Activated CD4-positive, alpha-beta T cell treated with anti-CD3 and anti-CD28 coated beads for 48 hours (primary cell): ENCODE data around the gene KNDC1.
"Not testable (repeated sequence)": the region's sequence is repeated elsewhere in the genome, so short reads cannot be mapped to it uniquely, and the experiment has no call there.

ENCODE experiments used
- DNase-seq: peaks from one replicate; pipeline ENCODE4 v3.0.0-alpha.2; 2020

KNDC1 gene

DNA sequence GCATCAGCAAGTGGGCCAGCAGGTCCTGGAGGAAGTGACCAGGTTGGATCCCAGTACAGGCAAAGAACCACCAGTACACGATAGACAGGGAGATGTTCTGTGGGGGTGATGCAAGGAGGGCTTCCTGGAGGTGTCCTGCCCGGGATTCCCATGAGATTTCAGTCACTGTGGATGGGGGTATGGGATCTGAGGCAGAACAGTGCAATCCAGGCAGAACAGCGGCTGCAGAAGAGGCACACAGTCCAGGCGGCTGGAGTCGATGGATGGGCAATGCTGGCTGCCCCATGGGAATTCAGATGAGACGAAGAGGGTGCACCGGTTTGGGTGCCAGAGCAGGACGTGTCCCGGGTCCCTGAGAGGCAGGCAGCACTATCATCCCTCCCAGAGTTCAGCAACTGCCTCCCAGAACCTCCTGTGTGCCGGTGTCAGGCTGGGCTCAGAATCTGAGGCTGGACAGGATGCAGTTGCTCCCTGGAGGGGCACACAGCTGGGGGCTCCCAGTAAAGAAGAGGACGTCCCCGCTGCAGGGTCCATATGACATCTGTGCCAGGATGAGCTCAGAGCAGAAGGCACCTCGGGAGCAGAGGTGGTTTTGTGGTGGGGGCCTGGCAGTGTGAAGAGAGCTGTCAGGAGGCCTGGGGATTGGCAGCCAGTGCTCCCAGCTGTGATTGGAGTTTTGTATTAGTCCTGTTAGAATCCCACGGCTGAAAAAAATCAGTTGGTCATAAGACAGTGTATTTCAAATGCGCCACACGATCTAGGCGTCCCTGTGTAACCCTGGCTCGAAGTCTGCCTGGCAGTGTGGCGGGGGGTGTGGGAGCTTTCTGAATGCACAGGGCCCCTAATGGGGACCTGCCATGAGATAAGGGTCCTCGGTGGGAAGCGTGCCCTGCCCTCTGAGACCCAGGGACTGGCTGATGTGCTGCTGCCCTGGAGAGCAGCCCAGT is 3.2 kb downstream of the KNDC1 start:
- no peak for DNase-seq

DNA sequence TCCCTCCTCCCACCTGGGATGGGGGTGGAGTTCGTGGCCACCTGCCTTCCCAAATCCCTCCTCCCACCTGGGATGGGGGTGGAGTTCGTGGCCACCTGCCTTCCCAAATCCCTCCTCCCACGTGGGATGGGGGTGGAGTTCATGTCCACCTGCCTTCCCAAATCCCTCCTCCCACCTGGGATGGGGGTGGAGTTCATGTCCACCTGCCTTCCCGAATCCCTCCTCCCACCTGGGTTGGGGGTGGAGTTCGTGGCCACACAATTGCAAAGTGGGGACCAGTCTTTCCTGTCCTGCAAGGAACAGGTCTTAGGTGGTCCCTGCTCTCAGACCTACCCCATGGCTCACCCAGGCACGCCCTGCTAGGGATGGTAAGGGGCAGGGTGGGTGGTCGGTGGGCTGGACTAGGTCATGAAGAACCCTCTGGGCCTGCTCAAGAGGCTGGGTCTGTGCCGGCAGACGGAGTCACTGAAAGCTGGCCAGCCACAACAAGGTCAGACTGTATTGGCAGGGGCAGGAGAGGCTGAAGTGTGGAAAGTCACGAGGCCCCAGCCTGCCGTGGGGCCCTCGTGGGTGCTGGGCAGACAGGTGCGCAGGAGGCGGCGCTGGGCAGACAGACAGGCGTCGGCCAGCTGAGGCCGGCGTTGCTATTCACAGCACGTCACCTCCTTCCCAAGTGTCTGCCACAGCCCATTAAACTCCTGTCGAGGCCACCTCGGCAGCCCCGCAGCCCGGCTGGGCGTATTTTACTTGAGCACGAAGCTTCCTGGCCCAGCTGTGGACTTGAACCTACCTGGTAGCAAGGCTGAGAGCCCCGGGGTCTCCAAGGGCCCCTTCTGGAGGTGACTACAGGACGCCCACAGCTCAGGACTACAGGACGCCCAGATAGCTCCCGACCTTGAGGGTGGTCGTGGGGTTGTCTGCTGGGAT is 4.1 kb downstream of the KNDC1 start:
- no peak for DNase-seq

DNA sequence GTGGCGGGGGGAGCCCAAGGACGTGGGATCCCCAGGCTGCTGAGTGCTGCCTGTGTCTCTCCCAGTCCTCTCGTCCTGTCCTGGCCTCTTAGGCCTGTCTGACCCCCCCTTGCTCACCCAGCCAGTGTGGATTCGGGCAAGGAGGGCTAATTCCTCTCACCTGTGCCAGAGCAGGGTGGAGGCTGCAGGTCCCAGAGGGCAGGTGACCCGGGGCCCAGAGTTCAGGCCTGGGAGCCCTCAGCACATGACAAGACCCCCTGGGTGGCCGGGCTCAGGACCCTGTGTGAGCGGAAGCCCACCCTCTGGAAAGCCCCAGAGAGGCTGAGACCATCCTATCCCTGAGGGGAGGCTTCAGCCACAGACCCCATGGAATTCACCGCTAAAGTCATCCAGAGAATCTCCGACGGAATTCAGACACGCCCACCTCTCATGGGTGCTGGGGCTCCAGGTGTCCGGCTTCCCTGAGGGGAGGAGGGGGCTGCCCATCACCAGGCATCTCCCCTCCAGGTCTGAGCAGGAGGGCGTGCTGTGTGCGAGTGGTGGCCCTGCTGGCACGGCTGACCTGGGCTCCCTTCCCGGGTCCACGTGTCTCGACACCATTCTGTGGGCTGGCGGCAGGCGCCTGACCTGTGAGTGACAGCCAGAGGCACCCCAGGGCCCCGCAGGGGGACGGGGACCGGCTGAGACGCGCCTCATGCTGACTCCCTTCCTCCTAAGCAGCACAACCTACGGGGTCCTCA is 5.0 kb downstream of the KNDC1 start:
- DNase-seq, result no peak

DNA sequence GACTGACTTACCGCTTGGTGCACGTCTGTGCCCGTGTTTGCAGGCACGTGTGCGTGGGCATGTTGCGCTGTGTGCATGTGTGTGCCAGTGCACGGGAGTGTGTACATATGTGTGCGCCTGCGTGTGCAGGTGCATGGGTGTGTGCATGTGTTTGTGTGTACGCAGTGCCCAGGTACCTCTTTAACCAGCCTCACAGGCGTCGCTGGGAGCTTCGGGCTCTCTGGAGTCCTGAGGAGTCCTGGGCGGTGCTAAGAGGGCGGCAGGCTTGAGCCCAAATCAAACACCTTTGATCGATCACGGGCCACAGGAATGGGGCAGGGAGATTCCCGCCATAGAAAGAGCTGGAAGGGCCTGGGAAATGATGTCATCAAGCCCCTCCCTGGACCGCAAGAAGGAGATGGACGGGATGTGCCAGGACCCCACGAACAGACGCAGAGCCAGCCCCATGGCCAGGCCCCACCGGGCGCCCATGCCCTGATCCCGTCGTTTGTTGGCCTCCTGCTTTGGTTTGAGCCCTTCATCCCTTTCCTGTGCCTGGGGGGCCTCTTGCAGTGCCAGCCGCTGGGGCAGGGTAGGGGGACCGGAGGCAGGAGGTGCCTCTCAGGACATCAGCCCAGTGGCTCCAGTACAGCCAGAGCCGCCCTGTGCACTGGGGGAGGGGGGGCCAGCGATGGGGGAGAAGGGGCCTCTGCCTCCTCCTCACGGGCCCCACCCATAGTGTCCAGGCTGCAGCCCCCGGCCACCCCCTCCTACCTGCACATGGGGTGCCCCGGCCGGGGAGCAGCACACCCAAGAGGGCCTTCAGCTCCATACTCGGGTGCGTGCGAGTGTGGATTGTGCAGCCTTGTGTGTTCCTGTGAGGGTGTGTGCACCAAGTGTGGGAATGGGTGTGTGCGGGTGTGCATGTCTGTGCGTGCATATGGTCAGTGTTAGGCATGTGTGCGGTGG is 5.8 kb downstream of the KNDC1 start:
- no peak for DNase-seq

GRCh38 chr10:133166504-133166827 is 6.4 kb downstream of the KNDC1 start:
- no peak for DNase-seq

DNA sequence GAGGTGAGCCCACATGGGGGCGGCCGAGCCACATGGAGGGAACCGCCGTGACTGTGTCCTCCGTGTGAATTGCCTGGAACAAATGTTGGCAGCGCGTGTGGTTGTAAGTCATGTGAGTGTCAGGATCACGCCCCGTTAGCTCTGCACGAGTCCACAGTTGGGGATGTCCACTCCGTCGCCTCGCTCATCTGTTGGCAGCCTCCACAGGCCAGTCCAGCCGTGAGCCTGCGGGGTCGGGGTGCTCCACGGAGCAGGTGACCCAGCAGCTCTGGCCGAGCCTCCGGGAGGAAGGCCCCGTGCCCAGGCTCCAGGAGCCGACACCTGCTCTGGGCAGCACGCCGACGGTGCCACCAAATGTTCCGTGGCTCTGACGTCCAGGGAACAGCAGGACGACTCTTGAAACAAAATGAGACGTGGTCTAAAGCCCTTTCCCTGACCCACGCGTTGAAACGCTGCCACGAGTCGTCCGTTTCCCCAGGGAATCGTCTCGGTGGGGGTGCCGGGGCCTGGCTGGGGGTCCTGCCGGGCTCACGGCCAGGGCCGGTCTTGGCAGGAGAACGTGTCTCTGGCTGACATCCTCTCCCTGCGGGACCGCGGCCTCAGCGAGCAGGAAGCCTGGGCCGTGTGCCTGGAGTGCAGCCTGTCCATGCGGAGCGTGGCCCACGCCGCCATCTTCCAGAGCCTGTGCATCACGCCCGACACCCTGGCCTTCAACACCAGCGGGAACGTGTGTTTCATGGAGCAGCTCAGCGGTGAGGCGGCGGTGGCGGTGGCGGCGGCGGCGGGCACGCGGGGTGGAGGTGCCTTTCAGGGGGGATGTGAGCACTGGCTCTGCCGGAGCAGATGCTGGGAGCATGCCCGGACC is 7.0 kb downstream of the KNDC1 start:
- no peak for DNase-seq

DNA sequence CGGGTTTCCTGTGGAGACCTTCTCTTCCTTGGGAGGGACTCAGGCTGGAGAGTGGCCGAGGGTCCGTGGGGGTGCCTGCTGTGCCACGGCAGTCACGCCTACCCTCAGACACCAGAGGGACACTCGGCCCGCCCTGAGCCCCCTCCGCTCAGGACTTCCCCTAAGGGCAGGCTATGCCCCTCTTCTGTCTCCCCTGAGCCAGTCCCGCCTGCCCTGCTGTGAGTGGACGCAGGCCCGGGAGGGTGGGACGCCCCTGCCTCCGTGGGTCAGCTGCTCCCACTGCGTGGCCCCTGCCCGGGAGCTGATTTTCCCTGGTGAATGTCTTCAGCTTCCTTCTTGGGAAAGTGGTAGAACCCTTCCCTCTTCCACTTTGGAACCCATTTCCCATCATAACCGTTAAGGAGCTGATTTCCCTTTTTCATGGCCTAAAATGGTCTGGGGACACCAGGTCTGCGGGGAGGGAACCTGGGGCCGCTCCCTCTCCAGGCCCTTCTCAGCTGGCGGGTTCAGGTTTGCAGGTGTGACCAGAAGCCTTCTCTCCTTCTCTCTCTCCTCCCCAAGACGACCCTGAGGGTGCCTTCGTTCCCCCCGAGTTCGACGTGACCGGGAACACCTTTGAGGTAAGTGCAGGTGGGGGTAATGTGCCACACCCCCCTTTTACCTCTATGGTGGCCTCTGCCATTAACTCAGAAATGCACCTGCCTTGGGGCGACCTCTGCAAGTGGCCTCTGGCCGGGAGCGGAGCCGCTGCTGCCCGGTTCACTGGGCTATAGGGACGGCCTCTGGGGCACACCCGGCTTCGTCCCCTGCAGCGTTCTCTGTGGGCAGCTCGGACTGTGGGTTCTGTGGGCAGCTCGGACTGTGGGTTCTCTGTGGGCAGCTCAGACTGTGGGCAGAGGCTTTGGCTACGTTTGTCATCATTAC is 7.9 kb downstream of the KNDC1 start:
- no peak for DNase-seq

DNA sequence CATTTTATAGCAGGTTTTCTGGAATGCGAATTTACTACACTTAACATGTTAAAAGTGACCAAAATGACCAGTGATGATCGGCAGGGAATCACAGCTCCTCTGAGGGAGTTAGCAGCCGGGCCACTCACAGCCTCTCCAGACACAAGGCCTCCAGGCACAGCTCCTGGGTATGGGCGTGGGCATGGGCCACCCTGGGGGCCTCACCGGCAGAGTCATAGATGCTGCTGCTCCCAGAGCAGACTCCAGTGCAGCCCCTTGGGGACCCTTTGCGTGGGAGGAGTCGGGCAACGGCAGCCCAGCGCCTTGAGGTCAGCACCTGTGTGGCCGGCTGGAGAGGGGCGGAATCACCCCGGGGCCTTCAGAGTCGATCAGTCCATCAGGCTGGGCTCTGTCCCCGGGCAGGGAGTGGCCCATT is 8.6 kb downstream of the KNDC1 start:
- no peak for DNase-seq

DNA sequence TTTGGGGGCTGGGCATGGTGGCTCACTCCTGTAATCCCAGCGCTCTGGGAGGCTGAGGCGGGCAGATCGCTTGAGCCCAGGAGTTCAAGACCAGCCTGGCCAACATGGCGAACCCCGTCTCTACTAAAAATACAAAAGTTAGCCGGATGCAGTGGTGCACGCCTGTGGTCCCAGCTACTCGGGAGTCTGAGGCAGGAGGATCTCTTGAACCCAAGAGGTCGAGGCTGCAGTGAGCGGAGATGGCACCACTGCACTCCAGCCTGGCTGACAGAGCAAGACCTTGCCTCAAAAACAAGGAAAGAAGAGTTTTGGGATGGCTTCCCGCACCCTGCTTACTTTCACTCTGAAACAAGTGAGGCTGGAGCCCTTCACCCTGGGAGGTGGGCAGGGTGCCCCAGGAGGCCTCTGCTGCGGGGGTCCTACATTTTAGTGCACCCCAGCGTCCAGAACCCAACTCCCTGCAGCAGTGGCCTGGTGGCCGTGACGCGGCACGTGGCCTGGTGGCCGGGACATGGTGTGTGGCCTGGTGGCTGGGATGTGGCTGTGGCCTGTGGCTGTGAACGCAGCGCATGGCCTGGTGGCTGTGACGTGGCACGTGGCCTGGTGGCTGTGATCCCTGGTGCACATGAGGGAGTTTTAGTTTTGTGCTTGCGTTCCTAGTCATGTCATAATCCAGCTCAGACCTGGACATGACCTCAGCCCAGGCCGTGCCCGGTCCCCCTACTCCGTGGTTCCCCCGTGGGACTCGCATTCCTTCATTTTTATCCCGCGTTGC is 9.3 kb downstream of the KNDC1 start:
- DNase-seq, result no peak

- DNase-seq, result no peak
Measured at GRCh38 chr10:133170092-133170491, 10.1 kb downstream of the KNDC1 start.

- no peak for DNase-seq
Measured at GRCh38 chr10:133173860-133174640, 14.0 kb downstream of the KNDC1 start.

- DNase-seq, result no peak
Measured at GRCh38 chr10:133174689-133175263, 14.8 kb downstream of the KNDC1 start.

DNA sequence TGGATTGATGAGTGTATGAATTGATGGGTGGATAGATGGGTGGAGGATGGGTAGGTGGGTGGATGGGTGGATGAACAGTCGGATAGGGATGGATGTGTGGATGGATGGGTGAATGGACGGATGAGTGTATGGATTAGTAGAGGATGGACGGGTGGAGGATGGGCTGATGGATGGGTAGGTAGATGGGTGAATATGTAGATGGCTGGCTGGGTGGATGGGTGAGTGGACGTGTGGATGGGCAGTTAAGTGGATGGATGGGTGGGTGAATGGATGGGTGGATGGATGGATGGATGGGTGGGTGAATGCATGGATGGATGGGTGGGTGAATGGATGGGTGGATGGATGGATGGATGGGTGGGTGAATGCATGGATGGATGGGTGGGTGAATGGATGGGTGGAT is 15.6 kb downstream of the KNDC1 start:
- DNase-seq, result not testable (repeated sequence)

DNA sequence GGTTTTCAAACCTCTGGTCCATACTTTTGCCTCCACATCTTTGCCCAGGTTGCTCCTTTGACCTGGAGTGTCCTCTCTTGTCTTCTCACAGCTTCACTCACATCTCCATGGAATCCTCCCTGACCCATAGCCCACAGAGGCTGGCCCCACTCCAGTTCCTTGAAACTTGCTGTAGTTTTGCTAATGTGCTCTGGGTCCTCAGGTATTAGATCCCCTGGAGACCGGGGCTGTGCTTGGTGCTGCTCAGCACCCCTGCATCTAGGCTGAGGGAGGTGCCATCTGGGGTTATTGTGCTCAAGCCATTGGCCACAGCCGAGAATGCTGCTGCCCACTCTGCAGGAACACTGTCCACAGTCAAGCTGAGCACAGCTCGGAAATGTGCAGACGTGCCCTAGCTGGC is 16.5 kb downstream of the KNDC1 start:
- DNase-seq, result no peak

DNA sequence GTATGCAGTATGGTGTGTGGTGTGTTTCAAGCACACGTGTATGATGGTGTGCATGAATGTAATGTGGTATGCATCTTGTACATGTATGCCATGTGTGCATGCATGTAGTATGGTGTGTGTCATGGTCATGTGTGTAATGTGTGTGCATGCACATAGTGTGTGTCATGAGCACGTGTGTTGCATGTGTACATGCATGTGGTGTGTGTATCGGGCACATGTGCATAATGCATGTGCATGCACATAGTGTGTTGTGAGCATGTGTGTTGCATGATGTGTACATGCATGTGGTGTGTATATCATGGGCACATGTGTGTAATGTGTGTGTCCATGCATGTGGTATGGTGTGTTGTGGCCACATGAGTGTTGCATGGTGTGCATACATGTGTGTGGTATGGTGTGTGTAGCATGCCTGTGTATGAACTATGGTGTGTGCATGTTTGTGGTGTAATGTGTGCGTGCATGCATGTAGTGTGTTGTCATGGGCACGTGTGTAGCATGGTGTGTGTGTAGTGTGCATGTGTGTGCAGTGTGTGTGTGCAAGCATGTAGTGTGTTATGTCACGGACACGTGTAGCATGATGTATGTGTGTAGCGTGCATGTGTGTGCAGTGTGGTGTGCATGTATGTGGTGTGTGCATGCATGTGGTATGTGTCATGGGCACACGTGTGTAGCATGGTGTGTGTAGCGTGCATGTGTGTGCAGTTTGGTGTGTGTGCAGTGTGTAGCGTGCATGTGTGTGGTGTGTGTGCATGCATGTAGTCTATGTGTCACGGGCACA is 17.6 kb downstream of the KNDC1 start:
- no peak for DNase-seq

- no peak for DNase-seq
Measured at GRCh38 chr10:133178357-133179127, 18.5 kb downstream of the KNDC1 start.
